Sigmoid colon (tissue), 7 donors: ENCODE data around the gene LHFPL2. TPM values are rescaled to one million over a fixed set of nuclear protein-coding genes. Genes with fewer than 3 reads are reported as not detected.
A peak's percentile ranks its signal among the peaks of the same experiment; 100 is the strongest.

Experiments
- DNase-seq: peaks from one replicate; pipeline ENCODE4 v3.0.0-alpha.2; 2019
- H3K27ac ChIP-seq, 4 donors: fragments of 200-600 bp; sonication (generic); one replicate each; pipeline ENCODE4 v1.5.1; 2016 to 2019; ENCODE audit warnings: mild to moderate bottlenecking in 1 of 4
- H3K27me3 ChIP-seq, 3 donors: fragments of 200-600 bp; sonication (generic); one replicate each; pipeline ENCODE4 v1.5.1; 2019; ENCODE audit warnings: mild to moderate bottlenecking in 1 of 3
- H3K36me3 ChIP-seq, 4 donors: fragments of 200-600 bp; sonication (generic); one replicate each; pipeline ENCODE4 v1.5.1; 2016 to 2019
- H3K4me1 ChIP-seq, 4 donors: fragments of 200-600 bp; sonication (generic); one replicate each; pipeline ENCODE4 v1.5.1; 2017 to 2019
- H3K4me3 ChIP-seq, 4 donors: fragments of 200-600 bp; sonication (generic); one replicate each; pipeline ENCODE4 v1.5.1; 2017 to 2019; ENCODE audit warnings: mild to moderate bottlenecking in 2 of 4, moderate library complexity in 1 of 4
- H3K9me3 ChIP-seq, 4 donors: fragments of 200-600 bp in 3 of 4; sonication (generic) in 3 of 4; one replicate each; pipeline versions ENCODE4 v1.5.1 to v1.6.1; 2013 to 2019
- EP300 ChIP-seq, 4 donors: sonication (generic); formaldehyde crosslinking; IDR thresholded peaks; one replicate each; pipeline ENCODE4 v1.6.1; 2017; ENCODE audit warnings: antibody characterized with exemption in 4 of 4
- POLR2A ChIP-seq, 2 donors: fragments of 450-650 bp; IDR thresholded peaks; one replicate each; pipeline ENCODE4 v1.6.1; 2016; ENCODE audit warnings: antibody characterized with exemption in 2 of 2, mild to moderate bottlenecking in 2 of 2, moderate library complexity in 2 of 2
- POLR2AphosphoS5 ChIP-seq, 4 donors: sonication (generic); formaldehyde crosslinking; IDR thresholded peaks; one replicate each; pipeline ENCODE4 v1.6.1; 2017; ENCODE audit warnings: antibody characterized with exemption in 4 of 4
- WGBS, 2 donors: extraction: QIAGEN DNeasy Blood & Tissue Kit; methylation state at CpG; one replicate each; pipeline ENCODE4 v1.1.7; 2013; 5-methylcytosine and 5-hydroxymethylcytosine counted together
- intact Hi-C: fragments of 100-400 bp; cut with DNase I; formaldehyde crosslinking; loops from one replicate; pipeline ENCODE4 v1.15.1; 2023
- polyA plus RNA-seq, 3 donors: library from polyadenylated mRNA; stranded (reverse); fragments of 200-250 nt; gene quantifications; one replicate each; pipeline ENCODE4 v1.2.3, GENCODE V29; 2013
- total RNA-seq, 4 donors: library from RNA; depleted of rRNA; stranded (reverse); fragments of >200 nt; gene quantifications; one replicate each; pipeline ENCODE4 v1.1.0, GENCODE V29; 2016
- TF ChIP-seq, protein P1 (sequence below), 4 experiments: fragments of 450-650 bp in 3 of 4; fragments of 200-600 bp in 1 of 4; IDR thresholded peaks; one replicate each; pipeline ENCODE4 v1.5.1; 2016 to 2019; ENCODE audit warnings: antibody characterized with exemption in 4 of 4, mild to moderate bottlenecking in 3 of 4, moderate library complexity in 2 of 4
- donor health status: healthy with polysubstance abuse.
- donor health status: Bipolar disorder and iron deficiency.
- donor health status: healthy.

The LHFPL2 gene
- total and polyA plus RNA-seq, 7 donors = 10.8 to 34.9 (median 21.4) TPM

DNA sequence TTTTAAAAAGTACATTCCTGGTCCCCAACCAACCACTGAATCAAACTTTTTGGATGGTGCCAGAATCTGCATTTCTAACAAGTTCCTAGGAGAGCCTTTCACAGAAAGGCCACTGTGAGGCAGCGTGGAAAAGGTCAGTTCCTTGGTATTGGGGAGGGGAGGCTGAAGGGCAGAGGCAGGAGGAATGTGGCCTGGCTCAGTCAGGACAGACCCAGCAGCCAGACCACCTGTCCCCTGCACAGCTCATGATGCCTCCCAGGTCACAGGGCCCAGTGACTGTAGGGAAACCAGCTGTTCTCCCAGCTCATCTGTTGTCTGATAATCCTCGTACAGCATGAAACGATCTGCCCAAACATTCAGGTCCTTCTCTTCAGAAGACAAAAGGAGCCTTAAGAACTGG, 132.9 kb downstream of the LHFPL2 start:
- WGBS, 2 donors = 92 to 93% methylated on average over 3 of the region's 3 CpGs
- Histone ChIP-seq H3K4me3 (no peak overlapping the region), H3K36me3 (no peaks in the 10 kb centered on the region), H3K4me1 (peaks cover 0 to 47% (median 37%) of the 10 kb centered on the region in 4 donors), H3K27me3 (no peaks in the 10 kb centered on the region), H3K27ac (no peak overlapping the region), H3K9me3 (no peaks in the 10 kb centered on the region)
- intact Hi-C loops = loop anchor here (10.0 kb wide), 1 partner anchor 151 kb away; the partner anchor contains the start of gene SCAMP1
- TF ChIP-seq, protein P1, sequence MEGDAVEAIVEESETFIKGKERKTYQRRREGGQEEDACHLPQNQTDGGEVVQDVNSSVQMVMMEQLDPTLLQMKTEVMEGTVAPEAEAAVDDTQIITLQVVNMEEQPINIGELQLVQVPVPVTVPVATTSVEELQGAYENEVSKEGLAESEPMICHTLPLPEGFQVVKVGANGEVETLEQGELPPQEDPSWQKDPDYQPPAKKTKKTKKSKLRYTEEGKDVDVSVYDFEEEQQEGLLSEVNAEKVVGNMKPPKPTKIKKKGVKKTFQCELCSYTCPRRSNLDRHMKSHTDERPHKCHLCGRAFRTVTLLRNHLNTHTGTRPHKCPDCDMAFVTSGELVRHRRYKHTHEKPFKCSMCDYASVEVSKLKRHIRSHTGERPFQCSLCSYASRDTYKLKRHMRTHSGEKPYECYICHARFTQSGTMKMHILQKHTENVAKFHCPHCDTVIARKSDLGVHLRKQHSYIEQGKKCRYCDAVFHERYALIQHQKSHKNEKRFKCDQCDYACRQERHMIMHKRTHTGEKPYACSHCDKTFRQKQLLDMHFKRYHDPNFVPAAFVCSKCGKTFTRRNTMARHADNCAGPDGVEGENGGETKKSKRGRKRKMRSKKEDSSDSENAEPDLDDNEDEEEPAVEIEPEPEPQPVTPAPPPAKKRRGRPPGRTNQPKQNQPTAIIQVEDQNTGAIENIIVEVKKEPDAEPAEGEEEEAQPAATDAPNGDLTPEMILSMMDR (IDR thresholded peaks at IDR 0.05) = no peak
- TF ChIP-seq EP300 (IDR thresholded peaks at IDR 0.05) = no peak
- no peak for DNase-seq

DNA sequence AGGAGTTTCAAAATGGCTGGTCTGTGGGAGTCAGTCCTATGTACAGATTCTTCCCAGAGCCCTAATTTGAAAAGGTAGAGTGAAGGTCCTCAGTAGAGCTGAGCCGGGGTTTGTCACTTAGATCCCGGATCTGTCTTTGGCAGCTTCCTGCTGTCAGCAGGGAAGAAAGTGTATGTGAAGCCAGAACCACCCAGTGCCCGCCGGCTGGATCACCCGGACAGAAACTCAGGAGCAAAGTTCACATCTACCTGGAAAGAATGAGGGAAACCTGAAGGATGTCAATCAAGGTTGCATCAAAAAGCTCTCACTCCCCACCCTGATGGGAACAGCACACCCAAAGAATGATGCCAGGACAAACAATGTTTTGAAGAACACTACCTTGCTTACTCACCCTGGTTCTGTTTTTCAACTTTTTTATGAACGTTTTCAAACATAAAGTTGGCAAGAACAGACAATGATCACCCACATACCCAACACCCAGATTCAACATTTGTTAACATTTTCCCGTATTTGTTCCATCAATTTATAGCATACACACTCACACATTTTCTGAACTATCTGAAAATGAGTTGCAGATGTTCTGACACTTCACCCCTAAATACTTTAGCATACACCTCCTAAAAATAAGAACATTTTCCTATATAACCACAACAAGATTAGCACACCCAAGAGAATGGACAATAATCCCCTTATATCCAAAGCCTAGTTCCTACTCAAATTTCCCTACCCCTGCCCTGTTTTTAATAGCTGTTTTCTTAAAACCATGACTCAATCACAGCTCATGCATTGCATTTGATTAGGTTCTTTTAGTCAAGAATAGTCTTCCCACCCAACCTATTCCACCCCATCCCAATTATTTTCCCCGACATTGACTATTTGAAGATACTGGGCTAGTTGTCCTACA, 133.9 kb downstream of the LHFPL2 start:
- Histone ChIP-seq H3K27ac (peak overlapping the region in 1 of 4 donors; percentile 10), H3K4me1 (peaks cover 0 to 53% (median 43%) of the 10 kb centered on the region in 4 donors), H3K27me3 (no peaks in the 10 kb centered on the region), H3K9me3 (no peaks in the 10 kb centered on the region), H3K36me3 (no peaks in the 10 kb centered on the region), H3K4me3 (no peak overlapping the region)
- TF ChIP-seq POLR2A (IDR thresholded peaks at IDR 0.05) = no peak
- TF ChIP-seq POLR2AphosphoS5 (IDR thresholded peaks at IDR 0.05) = no peak
- no peak for TF ChIP-seq EP300 (IDR thresholded peaks at IDR 0.05)
- TF ChIP-seq, protein P1 (IDR thresholded peaks at IDR 0.05) = no peak
- intact Hi-C loops = loop anchor here (10.0 kb wide), 1 partner anchor 150 kb away; the partner anchor contains the start of gene SCAMP1
- 74 to 84% methylated on average over 8 of the region's 8 CpGs for WGBS, 2 donors
- no peak for DNase-seq

DNA sequence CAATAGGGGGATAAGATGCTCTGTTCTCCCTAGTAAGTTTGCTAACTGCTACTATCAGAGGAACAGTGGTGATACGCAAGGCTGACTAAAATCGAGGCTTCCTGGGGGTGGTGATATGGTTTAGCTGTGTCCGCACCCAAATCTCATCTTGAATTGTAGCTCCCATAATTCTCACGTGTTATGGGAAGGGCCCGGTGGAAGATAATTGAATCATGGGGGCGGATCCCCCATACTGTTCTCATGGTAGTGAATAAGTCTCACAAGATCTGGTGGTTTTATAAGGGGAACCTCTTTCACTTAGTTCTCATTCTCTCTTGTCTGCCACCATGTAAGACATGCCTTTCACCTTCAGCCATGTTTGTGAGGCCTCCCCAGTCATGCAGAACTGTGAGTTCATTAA, 135.1 kb downstream of the LHFPL2 start:
- intact Hi-C loops = loop anchor here (10.0 kb wide), 1 partner anchor 149 kb away; the partner anchor contains the start of gene SCAMP1
- DNase-seq = no peak
- Histone ChIP-seq H3K9me3 (no peaks in the 10 kb centered on the region), H3K4me3 (no peak overlapping the region), H3K27me3 (no peaks in the 10 kb centered on the region), H3K4me1 (peaks cover 0 to 43% (median 39%) of the 10 kb centered on the region in 4 donors), H3K36me3 (no peaks in the 10 kb centered on the region), H3K27ac (peak overlapping the region in 1 of 4 donors; percentile 84)
- 82 to 88% methylated on average over 6 of the region's 6 CpGs for WGBS, 2 donors
- no peak for TF ChIP-seq POLR2AphosphoS5 (IDR thresholded peaks at IDR 0.05)
- no peak for TF ChIP-seq POLR2A (IDR thresholded peaks at IDR 0.05)
- TF ChIP-seq, protein P1 (IDR thresholded peaks at IDR 0.05) = no peak
- TF ChIP-seq EP300 (IDR thresholded peaks at IDR 0.05) = no peak

DNA sequence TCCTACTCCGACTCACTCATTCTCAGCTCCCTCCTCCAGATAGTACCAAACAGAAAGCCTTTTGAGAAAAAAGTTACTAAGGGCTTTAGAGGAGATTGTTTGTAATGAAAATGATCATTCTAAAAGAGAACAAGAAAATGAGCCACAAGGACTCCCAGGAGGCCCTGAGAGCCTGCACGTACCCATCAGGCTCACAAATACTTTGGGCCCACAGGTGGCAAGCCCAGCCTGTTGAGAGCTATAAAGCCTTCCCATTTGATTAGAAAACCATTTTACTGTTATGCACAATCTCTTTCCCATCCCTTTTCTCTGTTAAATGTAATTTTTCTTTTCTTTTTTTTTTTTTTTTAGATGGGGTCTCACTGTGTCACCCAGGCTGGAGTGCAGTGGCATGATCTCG, 136.1 kb downstream of the LHFPL2 start:
- WGBS, 2 donors = 87 to 93% methylated on average over 3 of the region's 3 CpGs
- Histone ChIP-seq H3K9me3 (no peaks in the 10 kb centered on the region), H3K4me3 (no peak overlapping the region), H3K27me3 (no peaks in the 10 kb centered on the region), H3K27ac (peak overlapping the region in 3 of 4 donors; percentile 78 to 84 (median 82)), H3K4me1 (peaks cover 0 to 46% (median 39%) of the 10 kb centered on the region in 4 donors), H3K36me3 (no peaks in the 10 kb centered on the region)
- intact Hi-C loops = loop anchor here (10.0 kb wide), 1 partner anchor 148 kb away; the partner anchor contains the start of gene SCAMP1
- DNase-seq = no peak
- no peak for TF ChIP-seq EP300 (IDR thresholded peaks at IDR 0.05)
- TF ChIP-seq POLR2AphosphoS5 (IDR thresholded peaks at IDR 0.05) = no peak
- TF ChIP-seq, protein P1 (IDR thresholded peaks at IDR 0.05) = no peak
